RWPE2 (cell line): ENCODE measurements around the gene YEATS4.

ENCODE experiments used
- ATAC-seq: fragments of 200-7000 bp; cut with Tn5 transposase; 3 replicates; pipeline ENCODE4 v1.9.1; 2021; ENCODE audit warnings: low read depth
- DNase-seq: peaks from one replicate; pipeline ENCODE4 v3.0.0-alpha.2; 2020; ENCODE audit warnings: low spot score
- H3K27ac ChIP-seq: fragments of 450-650 bp; 2 replicates; pipeline ENCODE4 v1.5.1; 2017; ENCODE audit warnings: mild to moderate bottlenecking; ENCODE audit not compliant: poor library complexity, severe bottlenecking
- H3K27me3 ChIP-seq: fragments of 250-450 bp; sonication (Bioruptor Pico); 2 replicates; pipeline ENCODE4 v1.5.1; 2021; ENCODE audit warnings: mild to moderate bottlenecking, moderate library complexity; ENCODE audit not compliant: insufficient read depth, poor library complexity, severe bottlenecking
- H3K36me3 ChIP-seq: fragments of 250-450 bp; sonication (Bioruptor Pico); 2 replicates; pipeline ENCODE4 v1.5.1; 2020; ENCODE audit warnings: low read depth, mild to moderate bottlenecking, moderate library complexity
- H3K4me1 ChIP-seq: fragments of 250-450 bp; sonication (Bioruptor Pico); 2 replicates; pipeline ENCODE4 v1.5.1; 2021; ENCODE audit warnings: mild to moderate bottlenecking, moderate library complexity; ENCODE audit not compliant: insufficient read depth, poor library complexity, severe bottlenecking
- H3K4me3 ChIP-seq: fragments of 250-450 bp; sonication (Bioruptor Pico); 2 replicates; pipeline ENCODE4 v1.5.1; 2021; ENCODE audit warnings: mild to moderate bottlenecking, moderate library complexity; ENCODE audit not compliant: severe bottlenecking
- H3K9me3 ChIP-seq: fragments of 250-450 bp; sonication (Bioruptor Pico); 2 replicates; pipeline ENCODE4 v1.5.1; 2021; ENCODE audit warnings: mild to moderate bottlenecking, moderate library complexity; ENCODE audit not compliant: severe bottlenecking
- CTCF ChIP-seq: fragments of 450-650 bp; IDR thresholded peaks from one replicate; pipeline ENCODE4 v1.5.1; 2017; ENCODE audit warnings: mild to moderate bottlenecking, moderate library complexity; ENCODE audit not compliant: poor library complexity, severe bottlenecking

YEATS4 gene

GRCh38 chr12:69352904-69353303 lies 6.6 kb upstream of the YEATS4 start:
- Histone ChIP-seq H3K9me3 (no peaks in the 10 kb centered on the region), H3K36me3 (no peaks in the 10 kb centered on the region), H3K27ac (no peak overlapping the region), H3K4me3 (no peak overlapping the region), H3K27me3 (no peaks in the 10 kb centered on the region), H3K4me1 (peaks cover 4% of the 10 kb centered on the region)
- DNase-seq (no peak), ATAC-seq (no peak)
- no peak for TF ChIP-seq CTCF

GRCh38 chr12:69354172-69354555 lies 5.4 kb upstream of the YEATS4 start:
- Histone ChIP-seq H3K9me3 (no peaks in the 10 kb centered on the region), H3K27ac (no peak overlapping the region), H3K36me3 (no peaks in the 10 kb centered on the region), H3K27me3 (no peaks in the 10 kb centered on the region), H3K4me1 (peaks cover 9% of the 10 kb centered on the region), H3K4me3 (no peak overlapping the region)
- TF ChIP-seq CTCF, result no peak
- no peak for ATAC-seq
- DNase-seq, result no peak

GRCh38 chr12:69354556-69355187 lies 4.9 kb upstream of the YEATS4 start:
- no peaks in the 10 kb centered on the region for H3K9me3 ChIP-seq
- DNase-seq (no peak), ATAC-seq (no peak)
- no peak overlapping the region for H3K27ac ChIP-seq
- no peaks in the 10 kb centered on the region for H3K27me3 ChIP-seq
- no peak for TF ChIP-seq CTCF
- no peaks in the 10 kb centered on the region for H3K36me3 ChIP-seq
- H3K4me1 ChIP-seq, result peaks cover 11% of the 10 kb centered on the region
- H3K4me3 ChIP-seq, result no peak overlapping the region

- ATAC-seq (no peak), DNase-seq (no peak)
- H3K27ac ChIP-seq, result no peak overlapping the region
- TF ChIP-seq CTCF, result no peak
- no peaks in the 10 kb centered on the region for H3K9me3 ChIP-seq
- H3K4me1 ChIP-seq, result peaks cover 11% of the 10 kb centered on the region
- H3K27me3 ChIP-seq, result no peaks in the 10 kb centered on the region
- no peaks in the 10 kb centered on the region for H3K36me3 ChIP-seq
- H3K4me3 ChIP-seq, result no peak overlapping the region
These were observed 4.0 kb upstream of the YEATS4 start for GRCh38 chr12:69355363-69356028.

- peak overlapping the region; percentile 83 for H3K4me3 ChIP-seq
- ATAC-seq (no peak), DNase-seq (no peak)
- H3K27ac ChIP-seq, result peak overlapping the region; percentile 79
- peaks cover 11% of the 10 kb centered on the region for H3K4me1 ChIP-seq
- no peak for TF ChIP-seq CTCF
- no peaks in the 10 kb centered on the region for H3K27me3 ChIP-seq
- H3K36me3 ChIP-seq, result peaks cover 40% of the 10 kb centered on the region
- H3K9me3 ChIP-seq, result no peaks in the 10 kb centered on the region
These were observed 767 bp downstream of the YEATS4 start for GRCh38 chr12:69360348-69360672.
